Muscle of arm (tissue), 12 donors: ENCODE results near the gene NWD2. TPM values are rescaled to one million over a fixed set of nuclear protein-coding genes. Genes with fewer than 3 reads are reported as not detected.

Source experiments
- DNase-seq: peaks from one replicate; pipeline ENCODE4 v3.0.0-alpha.2; 2013
- polyA plus RNA-seq, 12 donors: library from polyadenylated mRNA; unstranded; fragments of 120-200 nt; gene quantifications; one replicate each; pipeline ENCODE4 v1.2.1, GENCODE V29; 2013; ENCODE audit not compliant: insufficient read length in 12 of 12

Gene NWD2
- polyA plus RNA-seq, 12 donors: 0.04 to 0.40 (median 0.06) TPM; not detected in 4

DNA sequence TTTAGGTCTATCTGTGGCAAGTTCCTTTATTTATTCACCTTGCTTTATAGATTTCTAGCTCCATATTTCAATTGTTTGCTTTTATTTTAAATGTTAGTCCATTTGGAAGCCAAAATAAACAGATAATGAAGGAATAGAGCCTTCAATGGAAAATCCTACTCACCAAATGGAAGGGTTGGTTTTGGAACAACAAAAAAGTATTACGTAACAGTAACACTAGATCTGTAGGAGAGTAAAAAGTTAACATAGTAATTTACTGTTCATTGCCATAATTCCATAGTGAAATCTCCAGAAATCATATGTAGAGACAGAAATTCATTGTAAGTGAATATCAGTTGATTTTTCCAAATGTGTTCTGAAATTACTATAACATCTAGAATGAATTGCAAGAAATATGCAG, 34.6 kb downstream of the NWD2 start:
- DNase-seq: no peak

DNA sequence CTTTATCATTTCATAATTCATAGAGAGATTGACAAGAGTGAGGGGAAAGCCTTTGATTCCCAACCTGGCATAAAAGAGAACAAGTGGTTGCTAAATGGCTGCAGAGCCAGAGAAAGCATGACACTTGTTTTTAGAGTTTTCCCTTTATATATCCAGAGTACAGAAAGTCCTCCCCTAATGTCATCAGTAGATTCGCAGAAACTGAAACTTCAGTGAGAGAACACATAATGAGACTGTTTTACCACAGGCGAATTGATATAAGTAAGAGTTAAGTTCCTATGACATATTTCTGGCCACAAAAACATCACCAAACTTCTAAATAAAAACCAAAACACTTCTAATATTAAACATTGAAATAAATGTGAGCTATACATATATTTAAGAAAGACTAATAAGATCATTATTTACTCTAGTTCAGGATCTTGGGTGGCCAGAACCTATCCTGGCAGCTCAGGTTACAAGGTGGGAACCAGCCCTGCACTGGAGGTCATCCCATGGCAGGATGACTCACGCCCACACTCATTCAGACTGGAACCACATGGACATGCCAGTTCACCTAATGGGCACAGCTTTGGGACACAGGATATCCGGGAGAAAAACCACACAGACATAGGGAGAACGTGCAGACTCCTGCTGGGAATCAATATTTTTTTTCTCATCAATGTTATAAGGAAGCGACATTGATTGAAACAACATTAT, 35.5 kb downstream of the NWD2 start:
- no peak for DNase-seq

DNA sequence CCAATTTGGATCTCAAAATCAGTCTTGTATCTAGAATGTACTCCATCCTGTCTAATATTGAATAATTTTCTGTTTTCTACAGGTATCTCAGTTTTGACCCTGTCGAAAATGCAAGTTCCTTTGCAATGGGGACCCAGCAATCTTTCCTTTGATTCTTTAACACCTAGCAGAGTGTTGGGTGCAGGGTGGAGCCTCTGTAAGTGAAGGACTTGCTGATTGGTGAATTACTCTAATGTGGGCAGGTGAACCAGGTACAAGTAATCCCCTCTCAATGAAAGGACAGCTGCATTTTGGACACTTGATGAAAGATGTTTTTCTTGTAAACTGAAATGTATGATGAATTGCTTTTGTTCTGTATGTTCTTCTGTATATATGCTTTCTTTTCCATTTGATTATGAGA, 54.9 kb downstream of the NWD2 start:
- DNase-seq: no peak

DNA sequence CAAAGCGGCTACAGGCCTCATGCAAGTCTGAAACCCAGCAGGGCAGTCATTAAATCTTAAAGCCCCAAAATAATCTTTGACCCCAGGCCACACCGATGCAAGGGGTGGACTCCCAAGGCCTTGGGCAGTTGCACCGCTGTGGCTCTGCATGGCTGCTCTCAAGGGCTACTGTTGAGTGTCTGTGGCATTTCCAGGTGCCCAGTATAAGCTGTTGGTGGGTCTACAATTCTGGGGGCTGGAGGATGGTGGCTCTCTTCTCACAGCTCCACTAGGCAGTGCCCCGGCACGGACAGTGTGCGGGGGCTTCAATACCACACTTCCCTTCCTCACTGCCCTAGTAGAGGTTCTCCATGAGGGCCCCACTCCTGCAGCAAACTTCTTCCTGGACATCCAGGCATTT, 60.1 kb downstream of the NWD2 start:
- DNase-seq: no peak

DNA sequence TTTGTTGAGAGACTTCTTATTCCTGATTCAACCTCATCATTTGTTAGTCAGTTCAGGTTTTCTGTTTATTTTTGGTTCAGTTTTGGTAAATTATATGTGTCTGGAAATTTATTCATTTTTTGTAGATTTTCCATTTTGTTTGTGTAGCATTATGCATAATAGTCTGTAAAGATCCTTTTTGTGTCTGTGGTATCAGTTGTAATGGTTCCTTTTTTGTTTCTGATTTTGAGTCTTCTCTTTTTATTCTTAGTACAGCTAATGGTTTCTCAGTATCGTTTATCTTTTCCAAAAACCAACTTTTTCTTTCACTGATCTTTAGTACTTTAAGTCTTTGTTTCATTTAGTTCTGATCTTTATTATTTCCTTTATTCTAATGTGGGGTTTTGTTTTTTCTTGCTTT, 61.4 kb downstream of the NWD2 start:
- no peak for DNase-seq

DNA sequence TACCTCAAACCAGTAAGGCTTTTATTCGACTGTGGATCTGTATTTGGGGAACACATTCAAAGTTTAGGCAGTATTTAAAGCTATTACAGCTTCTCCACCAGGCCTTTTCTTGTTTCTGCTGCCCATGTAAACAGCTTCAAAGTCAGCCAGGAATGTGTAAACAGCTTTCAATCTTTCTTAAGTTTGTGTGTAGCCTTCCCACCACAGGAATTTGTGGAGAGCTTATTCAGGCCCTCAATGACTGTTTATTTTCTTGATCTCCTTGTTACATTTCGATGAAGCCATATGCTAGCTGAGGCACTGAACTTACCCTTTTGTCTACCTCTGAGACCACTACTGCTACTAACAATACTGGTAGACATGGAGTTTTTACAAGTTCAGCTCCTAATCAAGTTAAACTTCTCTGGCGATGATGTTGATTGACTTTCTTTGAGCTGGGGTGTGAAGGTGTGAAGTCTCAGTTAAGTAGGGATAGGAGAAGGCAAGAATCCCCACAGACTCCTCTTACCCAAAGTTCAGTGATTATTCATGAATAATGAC, 72.6 kb downstream of the NWD2 start:
- DNase-seq: no peak

DNA sequence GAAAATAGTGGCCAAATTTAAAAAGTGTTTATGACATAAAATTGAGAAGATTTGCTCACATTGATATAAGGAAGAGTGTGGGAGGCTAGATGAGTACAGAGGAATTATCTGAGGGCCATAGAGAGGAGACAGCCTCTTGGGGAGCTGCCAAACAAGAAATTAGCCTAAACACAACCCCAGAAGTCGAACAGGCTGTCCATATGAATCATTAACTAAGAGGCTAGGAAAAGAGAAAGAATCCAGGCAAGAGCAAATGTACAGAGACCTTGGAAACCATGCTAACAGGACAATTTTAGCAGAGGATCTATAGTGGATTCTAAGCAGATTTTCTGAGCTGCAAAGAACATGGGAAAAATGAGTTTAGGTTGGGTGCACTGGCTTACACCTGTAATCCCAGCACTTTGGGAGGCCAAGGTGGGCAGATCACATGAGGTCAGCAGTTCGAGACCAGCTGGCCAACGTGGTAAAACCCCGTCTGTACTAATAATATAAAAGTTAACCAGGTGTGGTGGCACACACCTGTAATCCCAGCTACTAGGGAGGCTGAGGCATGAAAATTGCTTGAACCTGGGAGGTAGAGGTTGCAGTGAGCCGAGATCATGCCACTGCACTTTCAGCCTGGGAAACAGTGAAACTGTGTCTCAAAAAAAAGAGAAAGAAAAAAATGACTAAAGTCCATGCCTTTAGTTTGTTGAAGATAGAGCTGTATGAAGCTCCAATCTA, 76.1 kb downstream of the NWD2 start:
- no peak for DNase-seq

DNA sequence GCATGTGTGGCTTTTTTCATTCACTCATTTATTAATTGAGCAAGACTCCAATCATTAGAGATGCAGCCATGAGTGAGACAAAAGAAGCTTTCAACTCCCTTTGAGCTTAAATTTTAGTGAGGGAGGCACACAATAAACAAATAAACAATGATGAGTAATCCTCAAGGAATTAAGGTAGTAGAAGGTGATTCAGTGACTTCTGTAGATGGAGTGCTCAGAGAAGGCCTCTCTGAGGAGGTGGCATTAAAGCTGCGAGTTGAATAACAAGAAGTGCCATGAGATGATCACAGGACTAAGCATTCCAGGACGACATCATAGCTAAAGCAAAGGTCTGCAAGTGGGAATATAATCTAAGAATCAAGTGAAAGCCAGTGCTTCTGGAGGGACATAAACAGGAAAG, 77.6 kb downstream of the NWD2 start:
- no peak for DNase-seq

DNA sequence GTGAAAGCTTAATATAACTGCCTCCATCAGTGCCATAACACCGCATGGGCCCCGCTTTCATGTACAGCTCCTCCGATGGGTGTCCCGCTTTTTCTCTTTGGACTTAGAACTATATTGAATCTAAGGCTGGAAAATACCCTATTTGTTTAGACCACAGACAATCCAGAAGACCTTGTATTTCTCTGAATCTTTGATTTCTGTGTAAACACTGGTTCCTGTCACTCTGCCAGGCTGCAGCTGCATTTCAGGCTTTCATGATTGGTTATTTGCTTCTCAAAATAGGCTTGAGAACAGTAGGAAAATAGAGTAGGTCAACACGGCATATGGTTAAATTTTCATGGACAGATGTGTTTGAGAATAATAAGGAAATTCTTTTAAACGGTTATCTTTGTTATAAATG, 80.0 kb downstream of the NWD2 start:
- DNase-seq: peak; percentile 4

DNA sequence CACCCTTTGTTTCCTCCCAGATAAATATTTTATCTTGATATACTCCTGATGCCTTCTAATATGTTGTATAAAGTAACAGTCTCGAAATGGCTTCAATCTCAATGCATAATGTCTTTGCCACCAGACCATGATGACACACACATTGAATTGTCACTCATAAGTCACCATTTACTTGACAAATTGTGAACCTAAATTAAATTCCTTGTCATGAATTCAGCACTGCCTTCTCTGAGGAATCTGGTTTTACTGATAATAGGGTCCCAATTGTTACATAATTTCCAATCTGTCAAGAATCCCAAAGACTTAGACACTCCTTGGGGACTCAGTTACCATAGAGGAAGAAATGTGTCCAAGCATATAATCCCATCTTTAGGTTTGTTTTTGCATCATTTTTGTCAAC, 82.3 kb downstream of the NWD2 start:
- no peak for DNase-seq

DNA sequence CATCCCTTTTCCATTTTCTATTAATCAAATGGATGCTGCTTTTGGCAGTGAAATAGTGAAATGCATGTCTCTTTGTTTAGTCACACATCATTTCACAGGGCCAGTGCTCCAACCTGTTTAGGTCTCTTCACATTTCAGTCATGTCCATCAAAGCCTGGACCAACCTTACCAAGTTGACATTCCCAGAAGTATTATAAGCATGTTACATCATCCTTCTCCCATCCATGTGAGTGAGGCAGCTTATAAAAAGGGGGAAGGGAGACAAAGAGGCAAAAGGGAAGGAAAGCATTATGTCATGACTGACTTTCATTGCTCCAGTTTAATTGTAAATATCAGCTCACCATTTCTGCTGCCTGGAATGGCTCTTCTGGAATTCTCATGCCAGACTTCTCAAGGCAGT, 94.4 kb downstream of the NWD2 start:
- DNase-seq: no peak

DNA sequence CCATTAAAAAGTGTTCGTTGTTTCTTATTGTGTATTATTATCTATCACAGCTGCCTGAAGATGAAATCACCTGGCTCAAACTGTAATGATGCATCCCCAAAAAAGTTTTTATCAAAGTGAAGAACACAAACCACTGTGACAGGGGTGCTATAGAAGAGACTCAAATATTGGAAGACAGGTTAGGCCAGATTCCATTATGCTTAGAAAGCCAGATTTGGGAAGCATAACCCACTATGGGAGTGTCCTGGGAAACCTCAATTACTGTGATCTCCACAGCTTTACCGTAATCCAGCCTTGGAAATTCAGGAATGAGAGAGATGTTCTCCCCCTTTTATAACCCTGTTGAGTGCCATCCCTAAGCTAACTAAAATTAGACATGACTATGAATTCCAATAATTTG, 114.2 kb downstream of the NWD2 start:
- DNase-seq: no peak

DNA sequence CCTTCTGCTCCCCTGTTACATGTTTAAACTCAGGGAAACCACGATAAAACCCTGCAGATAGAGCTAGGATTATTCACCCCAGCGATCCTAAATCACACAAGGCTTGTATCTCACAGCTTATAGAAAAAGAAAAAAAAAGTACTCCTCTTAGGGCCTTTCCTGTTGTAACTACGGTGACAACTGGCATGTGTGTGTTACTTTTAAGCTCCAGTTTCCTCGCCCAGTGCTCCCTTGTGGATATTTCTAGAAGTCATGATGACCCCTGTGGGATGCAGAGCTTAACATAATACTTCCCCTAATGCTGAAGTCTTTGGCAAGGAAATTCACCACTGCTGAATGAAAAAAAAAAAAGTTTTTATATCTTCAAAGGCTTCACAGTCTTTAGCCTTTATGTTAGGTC, 114.7 kb downstream of the NWD2 start:
- DNase-seq: no peak

DNA sequence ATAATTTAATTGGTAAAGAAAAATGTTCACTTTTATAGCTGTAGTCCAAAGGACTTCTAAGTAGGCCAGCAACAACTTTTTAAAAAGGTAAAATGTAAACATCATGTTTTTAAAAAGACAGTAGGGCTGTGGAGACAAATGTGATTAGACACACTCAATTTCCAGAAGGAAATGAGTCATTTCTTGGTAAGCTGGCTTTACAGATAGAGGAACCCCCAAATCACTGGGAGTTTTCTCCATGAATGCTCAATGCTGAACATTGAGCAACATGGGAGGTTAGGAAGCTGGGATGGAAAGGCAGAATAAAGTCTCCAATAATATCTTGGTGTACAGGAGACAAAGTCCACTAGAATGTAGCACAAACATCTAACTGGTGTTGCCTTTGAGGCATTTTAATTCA, 121.3 kb downstream of the NWD2 start:
- DNase-seq: no peak

DNA sequence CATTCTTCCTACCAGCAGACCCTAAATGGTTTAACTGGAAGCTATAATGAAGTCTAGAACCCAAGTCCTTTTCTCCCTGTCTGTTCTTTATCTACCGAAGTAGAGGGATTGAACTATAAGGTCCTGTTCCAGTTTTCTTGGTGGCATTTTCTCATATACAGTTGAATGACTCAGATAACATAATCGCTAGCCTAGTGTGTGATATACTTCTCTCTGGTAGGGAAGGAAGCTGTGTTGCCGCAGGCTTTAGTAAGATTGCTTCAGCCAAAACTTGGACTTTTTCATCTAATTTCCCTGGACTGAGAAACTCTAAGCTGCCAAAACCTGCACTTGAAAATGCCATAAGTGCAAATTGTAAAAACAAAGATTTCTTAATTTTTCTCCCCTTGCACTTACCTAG, 123.4 kb downstream of the NWD2 start:
- no peak for DNase-seq

DNA sequence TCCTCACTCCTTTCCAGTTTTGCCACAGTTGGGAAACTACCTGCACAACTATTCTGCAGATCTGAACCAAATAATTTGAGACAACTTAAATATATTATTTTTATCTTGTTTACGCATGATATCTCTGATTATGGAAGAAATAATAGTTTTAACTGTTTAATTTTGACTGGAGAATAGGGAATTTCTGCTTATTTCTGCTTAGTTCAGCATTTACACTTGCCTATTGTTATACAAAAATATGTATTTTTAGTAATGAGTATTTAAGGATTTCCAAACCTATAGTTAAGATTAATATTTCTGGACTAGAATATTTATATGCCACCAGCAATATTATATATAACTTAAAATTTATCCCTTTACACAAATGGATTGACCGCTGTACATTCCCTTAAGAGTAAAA, 125.5 kb downstream of the NWD2 start:
- DNase-seq: no peak

DNA sequence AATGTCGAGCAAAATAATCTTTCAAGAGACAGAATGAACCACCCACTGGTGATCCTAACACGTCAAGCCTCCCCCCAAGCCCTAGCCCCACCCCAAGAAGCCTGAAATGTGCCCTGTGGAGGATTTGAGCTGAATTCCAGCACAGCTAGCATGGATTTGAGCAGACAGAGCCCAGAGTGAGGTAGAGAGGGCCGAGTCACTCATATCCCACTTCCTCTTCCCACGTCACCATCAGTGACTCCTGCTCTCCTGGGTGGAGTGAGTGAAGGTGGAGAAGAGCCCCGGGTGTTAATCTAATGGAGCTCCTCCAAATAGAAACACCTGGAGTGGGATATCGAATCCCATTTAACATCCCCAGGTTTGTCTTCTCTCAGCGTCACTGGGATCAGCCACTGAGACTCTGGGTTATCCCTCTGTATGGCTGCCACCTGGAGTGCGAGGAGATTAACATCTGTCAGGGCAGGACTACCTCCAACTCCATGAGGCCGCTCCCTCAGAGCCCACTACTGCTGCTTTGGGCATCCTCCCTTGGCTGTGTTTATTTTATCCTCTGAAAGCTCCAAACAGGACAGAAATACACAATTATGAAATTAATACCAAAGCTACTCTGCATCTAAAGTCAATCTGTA, 136.6 kb downstream of the NWD2 start:
- DNase-seq: no peak

DNA sequence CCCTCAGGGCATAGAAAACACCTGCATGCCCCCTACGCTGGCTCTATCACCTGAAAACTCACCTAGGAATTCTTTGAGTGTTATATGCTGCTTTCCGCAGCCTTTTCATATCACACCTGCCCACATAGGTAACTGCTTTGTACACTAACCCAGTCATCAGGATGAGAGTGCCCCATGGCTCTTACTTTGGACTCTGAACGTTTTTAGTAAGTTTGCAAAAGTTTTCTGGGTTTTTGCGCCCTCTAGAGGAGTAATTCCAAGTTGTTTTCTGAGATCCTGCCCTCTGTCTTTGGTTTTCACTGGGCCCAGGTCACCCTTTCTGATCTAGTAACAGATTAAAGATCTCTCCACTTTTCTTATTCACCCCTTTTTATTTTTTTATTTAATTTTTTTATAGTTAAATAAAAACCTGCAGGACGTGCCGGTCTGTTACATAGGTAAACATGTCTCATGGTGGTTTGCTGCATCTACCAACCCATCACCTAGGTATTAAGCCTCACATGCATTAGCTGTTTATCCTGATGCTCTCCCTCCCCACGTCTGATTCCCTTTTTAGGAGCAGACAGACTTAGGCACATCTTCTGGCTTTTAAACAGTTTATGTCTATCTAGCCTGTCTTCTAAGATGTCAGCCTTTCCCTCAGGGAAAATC, 139.2 kb downstream of the NWD2 start:
- DNase-seq: peak; percentile 22

DNA sequence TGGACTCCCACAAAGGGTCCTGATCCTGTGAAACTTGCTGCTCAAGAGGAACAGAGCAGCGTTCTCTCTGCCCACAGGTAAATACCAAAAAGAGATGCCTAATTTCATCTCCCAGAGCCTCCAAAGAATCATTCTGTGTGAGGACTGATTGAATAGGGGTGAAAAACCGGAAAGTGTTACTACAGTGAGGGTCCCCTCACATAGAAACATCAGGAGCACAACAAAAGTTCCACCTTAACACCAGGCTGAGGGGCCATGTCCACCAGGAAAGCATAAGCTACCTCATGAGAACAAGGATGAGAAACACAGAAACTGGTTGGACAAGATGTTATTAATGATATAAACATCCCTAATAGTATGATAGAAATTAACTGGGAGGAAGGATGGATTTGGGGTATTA, 140.9 kb downstream of the NWD2 start:
- no peak for DNase-seq

DNA sequence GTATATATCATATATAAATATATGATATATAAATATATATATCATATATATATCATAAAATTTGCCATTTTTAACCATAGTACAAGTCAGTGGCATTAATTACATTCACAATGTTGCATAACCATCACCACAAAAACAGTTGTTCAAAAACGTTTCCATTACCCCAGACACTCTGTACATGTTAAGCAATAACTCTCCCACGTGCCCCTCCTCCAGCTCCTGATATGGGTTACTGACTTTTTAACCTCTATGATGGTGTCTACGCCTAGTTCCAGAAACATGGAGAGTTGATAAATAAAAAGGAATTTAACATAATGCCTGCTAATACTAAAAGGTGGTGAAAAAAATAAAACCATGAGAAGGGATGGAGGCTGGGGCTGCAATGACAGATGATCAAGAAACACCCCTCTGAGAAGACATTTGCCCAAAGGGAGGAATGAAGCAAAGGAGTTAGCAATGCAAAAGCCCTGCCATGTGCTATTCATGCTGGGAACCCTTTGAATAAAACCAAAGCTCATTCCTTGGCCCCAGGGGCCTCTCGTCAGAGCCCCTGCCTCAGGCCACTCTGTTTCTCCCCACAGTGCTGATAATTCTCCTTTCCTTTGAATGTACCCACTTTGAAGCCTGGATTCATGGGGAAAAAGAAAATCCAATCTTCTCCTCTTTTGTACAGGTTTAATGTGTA, 144.3 kb downstream of the NWD2 start:
- DNase-seq: no peak

DNA sequence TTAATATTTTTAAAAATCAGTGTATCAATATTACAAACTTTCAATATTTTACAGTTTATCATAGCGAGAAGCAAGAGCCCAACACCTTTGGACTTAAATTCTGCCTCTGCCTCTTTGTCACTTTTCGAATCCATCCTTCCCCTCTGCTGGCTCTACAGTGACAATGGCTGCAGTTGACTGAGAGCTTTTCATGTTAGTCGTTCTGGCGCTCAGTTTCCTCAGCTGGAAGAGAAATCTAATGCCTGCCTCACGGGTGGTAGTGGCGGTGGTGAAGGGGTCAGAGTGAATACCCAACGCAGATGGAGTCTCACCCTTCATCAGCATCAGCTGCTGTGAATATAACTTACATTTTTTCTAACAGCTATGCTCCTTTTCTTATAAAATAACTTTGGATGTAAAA, 144.8 kb downstream of the NWD2 start:
- DNase-seq: no peak
